BE2C (cell line): Measurements from ENCODE around the gene ZBTB42.

Experiments used
- DNase-seq: peaks from one replicate; pipeline ENCODE4 v3.0.0-alpha.2; 2020
- H3K27me3 ChIP-seq: fragments of 250-450 bp; sonication (Bioruptor Pico); 2 replicates; pipeline ENCODE4 v1.5.1; 2020; ENCODE audit warnings: mild to moderate bottlenecking
- H3K36me3 ChIP-seq: fragments of 250-450 bp; sonication (Bioruptor Pico); 2 replicates; pipeline ENCODE4 v1.5.1; 2020; ENCODE audit warnings: mild to moderate bottlenecking
- H3K4me1 ChIP-seq: fragments of 250-450 bp; sonication (Bioruptor Pico); 2 replicates; pipeline ENCODE4 v1.5.1; 2020
- H3K4me3 ChIP-seq: 2 replicates; pipeline ENCODE4 v1.5.1; 2011; ENCODE audit warnings: low read depth, low read length
- H3K9me3 ChIP-seq: fragments of 250-450 bp; sonication (Bioruptor Pico); 2 replicates; pipeline ENCODE4 v1.5.1; 2020
- CTCF ChIP-seq: IDR thresholded peaks from 2 replicates; pipeline ENCODE4 v1.5.1; 2012; ENCODE audit warnings: mild to moderate bottlenecking, low read depth, low read length

ZBTB42 gene

GRCh38 chr14:104780513-104781030 lies 20.3 kb upstream of the ZBTB42 start:
- peaks cover 7% of the 10 kb centered on the region; the same call in 1 of the 2 replicates for H3K36me3 ChIP-seq
- no peak for TF ChIP-seq CTCF
- H3K27me3 ChIP-seq, result no peaks in the 10 kb centered on the region

GRCh38 chr14:104781271-104782077 lies 19.4 kb upstream of the ZBTB42 start:
- Histone ChIP-seq H3K27me3 (no peaks in the 10 kb centered on the region), H3K4me3 (no peak overlapping the region), H3K36me3 (peaks cover 6% of the 10 kb centered on the region; the same call in 1 of the 2 replicates), H3K4me1 (no peaks in the 10 kb centered on the region), H3K9me3 (no peaks in the 10 kb centered on the region)
- TF ChIP-seq CTCF, result no peak
- DNase-seq, result no peak

More at GRCh38 chr14:104780513-104781030, 20.3 kb upstream of the ZBTB42 start:
- H3K4me1 ChIP-seq, result no peaks in the 10 kb centered on the region
- DNase-seq, result no peak
- H3K9me3 ChIP-seq, result no peaks in the 10 kb centered on the region
- H3K4me3 ChIP-seq, result no peak overlapping the region

- no peaks in the 10 kb centered on the region for H3K27me3 ChIP-seq
- no peaks in the 10 kb centered on the region for H3K9me3 ChIP-seq
- no peak for DNase-seq
- peaks cover 6% of the 10 kb centered on the region; the same call in 1 of the 2 replicates for H3K36me3 ChIP-seq
- no peak overlapping the region for H3K4me3 ChIP-seq
- no peaks in the 10 kb centered on the region for H3K4me1 ChIP-seq
- no peak for TF ChIP-seq CTCF
These were observed 18.7 kb upstream of the ZBTB42 start for GRCh38 chr14:104782086-104782807.

GRCh38 chr14:104782808-104783139 lies 18.1 kb upstream of the ZBTB42 start:
- Histone ChIP-seq H3K4me3 (no peak overlapping the region), H3K36me3 (peaks cover 3% of the 10 kb centered on the region; the same call in 1 of the 2 replicates), H3K27me3 (no peaks in the 10 kb centered on the region), H3K9me3 (no peaks in the 10 kb centered on the region), H3K4me1 (no peaks in the 10 kb centered on the region)
- DNase-seq, result no peak
- TF ChIP-seq CTCF, result no peak

- Histone ChIP-seq H3K4me3 (no peak overlapping the region), H3K27me3 (no peaks in the 10 kb centered on the region), H3K36me3 (peaks cover 6% of the 10 kb centered on the region; the same call in 1 of the 2 replicates), H3K4me1 (no peaks in the 10 kb centered on the region), H3K9me3 (no peaks in the 10 kb centered on the region)
- TF ChIP-seq CTCF, result no peak
- DNase-seq, result no peak
These were observed 17.2 kb upstream of the ZBTB42 start for GRCh38 chr14:104783484-104784217.
